ENCODE data around the gene GRIA1. TPM values are rescaled to one million over a fixed set of nuclear protein-coding genes. Genes with fewer than 3 reads are reported as not detected.

GRIA1 gene
- total RNA-seq, 2 donors from 2014 or later, result 1.2 TPM; not detected in 1

- Histone ChIP-seq H3K27ac (ENCODE audit: low read depth, low read length) (no peak overlapping the region), H3K4me3 (ENCODE audit: low read length) (no peak overlapping the region), H3K4me1 (ENCODE audit: control insufficient read depth, insufficient read depth, low read length) (no peaks in the 10 kb centered on the region), H3K9me3 (ENCODE audit: control insufficient read depth, low read length) (no peaks in the 10 kb centered on the region), H3K27me3 (ENCODE audit: control insufficient read depth, insufficient read depth, low read length, poor library complexity, severe bottlenecking) (no peaks in the 10 kb centered on the region), H3K36me3 (ENCODE audit: control insufficient read depth, insufficient read depth, low read length) (no peaks in the 10 kb centered on the region), H3K9ac (ENCODE audit: extremely low read depth, low read length, poor library complexity, severe bottlenecking) (no peak overlapping the region)
- Mint-ChIP-seq H3K36me3 (ENCODE audit: low read depth) (no peaks in the 10 kb centered on the region), H3K27ac (no peak overlapping the region), H3K9me3 (no peaks in the 10 kb centered on the region), H3K4me1 (peaks cover 2% of the 10 kb centered on the region), H3K27me3 (ENCODE audit: insufficient read depth) (no peaks in the 10 kb centered on the region), H3K4me3 (no peak overlapping the region)
- no peak for DNase-seq
- no peak for TF ChIP-seq CTCF (conservative IDR thresholded peaks at IDR 0.05)
- 89 to 100% methylated on average over 4 of the region's 4 CpGs for WGBS, 2 experiments (ENCODE audit: insufficient coverage in 1 of 2, insufficient read length in 1 of 2)
These were observed 126.7 kb downstream of the GRIA1 start for GRCh38 chr5:153617190-153617589.

DNA sequence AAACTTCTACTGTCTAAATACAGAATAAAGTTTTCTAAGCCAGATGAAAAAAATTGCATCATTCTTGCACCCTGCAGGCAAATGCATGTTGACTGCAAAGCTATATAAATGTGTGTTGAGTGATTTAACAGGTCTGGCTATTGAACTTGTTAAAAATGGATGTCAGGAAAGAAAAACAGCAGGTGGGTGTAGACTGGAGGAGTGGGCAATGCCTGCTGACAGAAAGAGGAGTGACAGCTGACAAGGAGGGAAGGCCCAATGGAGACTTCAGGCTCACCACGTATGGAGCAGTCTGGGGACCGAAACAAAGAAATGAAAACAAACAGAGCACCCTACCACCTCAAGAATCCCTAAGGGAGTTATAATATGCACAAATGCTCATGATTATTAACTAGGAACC, 127.8 kb downstream of the GRIA1 start:
- H3K9me3 Mint-ChIP-seq, result no peaks in the 10 kb centered on the region
- H3K27ac ChIP-seq (ENCODE audit: low read depth, low read length), result no peak overlapping the region

GRCh38 chr5:153618867-153619266, 128.4 kb downstream of the GRIA1 start:
- no peak overlapping the region for H3K27ac ChIP-seq (ENCODE audit: low read depth, low read length)
- H3K36me3 ChIP-seq (ENCODE audit: control insufficient read depth, insufficient read depth, low read length), result no peaks in the 10 kb centered on the region
- no peak for DNase-seq
- no peaks in the 10 kb centered on the region for H3K27me3 Mint-ChIP-seq (ENCODE audit: insufficient read depth)
- no peaks in the 10 kb centered on the region for H3K27me3 ChIP-seq (ENCODE audit: control insufficient read depth, insufficient read depth, low read length, poor library complexity, severe bottlenecking)
- H3K9me3 ChIP-seq (ENCODE audit: control insufficient read depth, low read length), result no peaks in the 10 kb centered on the region
- H3K4me3 ChIP-seq (ENCODE audit: low read length), result no peak overlapping the region
- H3K36me3 Mint-ChIP-seq (ENCODE audit: low read depth), result no peaks in the 10 kb centered on the region
- no peaks in the 10 kb centered on the region for H3K9me3 Mint-ChIP-seq
- no peak overlapping the region for H3K9ac ChIP-seq (ENCODE audit: extremely low read depth, low read length, poor library complexity, severe bottlenecking)
- H3K4me1 Mint-ChIP-seq, result peaks cover under 1% of the 10 kb centered on the region
- H3K4me3 Mint-ChIP-seq, result no peak overlapping the region
- no peak for TF ChIP-seq CTCF (conservative IDR thresholded peaks at IDR 0.05)
- no peak overlapping the region for H3K27ac Mint-ChIP-seq
- H3K4me1 ChIP-seq (ENCODE audit: control insufficient read depth, insufficient read depth, low read length), result no peaks in the 10 kb centered on the region

More for the DNA sequence above, 127.8 kb downstream of the GRIA1 start:
- Histone ChIP-seq H3K27me3 (ENCODE audit: control insufficient read depth, insufficient read depth, low read length, poor library complexity, severe bottlenecking) (no peaks in the 10 kb centered on the region), H3K9ac (ENCODE audit: extremely low read depth, low read length, poor library complexity, severe bottlenecking) (no peak overlapping the region), H3K9me3 (ENCODE audit: control insufficient read depth, low read length) (no peaks in the 10 kb centered on the region), H3K4me1 (ENCODE audit: control insufficient read depth, insufficient read depth, low read length) (no peaks in the 10 kb centered on the region), H3K36me3 (ENCODE audit: control insufficient read depth, insufficient read depth, low read length) (no peaks in the 10 kb centered on the region), H3K4me3 (ENCODE audit: low read length) (no peak overlapping the region)
- 82% methylated on average over 2 of the region's 2 CpGs; no CpG with 5 or more reads in 1 of the 2 experiments for WGBS, 2 experiments (ENCODE audit: insufficient coverage in 1 of 2, insufficient read length in 1 of 2)
- TF ChIP-seq CTCF (conservative IDR thresholded peaks at IDR 0.05), result no peak
- no peaks in the 10 kb centered on the region for H3K27me3 Mint-ChIP-seq (ENCODE audit: insufficient read depth)
- DNase-seq, result no peak
- no peak overlapping the region for H3K27ac Mint-ChIP-seq
- H3K4me1 Mint-ChIP-seq, result peaks cover 2% of the 10 kb centered on the region
- no peaks in the 10 kb centered on the region for H3K36me3 Mint-ChIP-seq (ENCODE audit: low read depth)
- no peak overlapping the region for H3K4me3 Mint-ChIP-seq

Measured in endodermal cell (in vitro differentiated cells).